H1 (cell line): Measurements from ENCODE around the gene TNC. TPM values are rescaled to one million over a fixed set of nuclear protein-coding genes. Genes with fewer than 3 reads are reported as not detected.

Source experiments
- CTCF ChIA-PET: fragments of 300-600 bp; sonication (Branson Sonifier 250); formaldehyde crosslinking; loops from one replicate; lab custom pipeline; 2021; ENCODE audit not compliant: partially characterized antibody; lab: Charles Lee
- POLR2A ChIA-PET: fragments of 300-600 bp; sonication (Branson Sonifier 250); formaldehyde crosslinking; loops from one replicate; lab custom pipeline; 2021; ENCODE audit warnings: inconsistent platforms; ENCODE audit not compliant: partially characterized antibody; lab: Charles Lee
- DNase-seq, 2 experiments: peaks; one replicate each; pipeline versions ENCODE4 v3.0.0 to v3.0.0-alpha.2; 2010 to 2022; ENCODE audit warnings: low spot score in 2 of 2, low read depth in 1 of 2, mixed read lengths in 1 of 2
- FAIRE-seq: peaks from 2 replicates; lab custom pipeline; 2011; peaks lifted over from hg19 to GRCh38; lab: Jason Lieb, UNC
- H2AFZ ChIP-seq: 2 replicates; pipeline ENCODE4 v1.8.1; 2012; ENCODE audit warnings: low read length, inconsistent platforms
- H2AK5ac ChIP-seq: 2 replicates; pipeline ENCODE4 v1.6.1; 2013; ENCODE audit warnings: low read depth, low read length
- H2BK120ac ChIP-seq: replicated peaks from 2 replicates; pipeline ENCODE3; 2013; ENCODE audit warnings: low read depth, low read length, inconsistent platforms
- H2BK12ac ChIP-seq: 2 replicates; pipeline ENCODE4 v1.6.1; 2013; ENCODE audit warnings: low read depth, low read length
- H2BK15ac ChIP-seq: 2 replicates; pipeline ENCODE4 v1.6.1; 2013; ENCODE audit warnings: low read length
- H2BK20ac ChIP-seq: 2 replicates; pipeline ENCODE4 v1.6.1; 2013; ENCODE audit warnings: low read length
- H2BK5ac ChIP-seq: 2 replicates; pipeline ENCODE4 v1.6.1; 2013; ENCODE audit warnings: low read depth, low read length
- H3K14ac ChIP-seq: 2 replicates; pipeline ENCODE4 v1.6.1; 2013; ENCODE audit warnings: inconsistent platforms; ENCODE audit not compliant: insufficient read length
- H3K18ac ChIP-seq: 2 replicates; pipeline ENCODE4 v1.6.1; 2013; ENCODE audit warnings: low read length; ENCODE audit errors: extremely low read depth
- H3K23ac ChIP-seq: 2 replicates; pipeline ENCODE4 v1.6.1; 2013; ENCODE audit warnings: inconsistent platforms; ENCODE audit not compliant: insufficient read length
- H3K23me2 ChIP-seq: 2 replicates; pipeline ENCODE4 v1.6.1; 2013; ENCODE audit warnings: low read depth, low read length
- H3K27ac ChIP-seq: 2 replicates; pipeline ENCODE4 v1.6.1; 2011; ENCODE audit warnings: low read depth, low read length, inconsistent platforms
- H3K27me3 ChIP-seq, 4 experiments: replicated peaks in 1 of 4; 1 replicate in 1 of 4; 2 replicates in 3 of 4; pipeline versions ENCODE4 v1.6.1 to v1.8.1; 2011 to 2013; ENCODE audit warnings: low read length in 3 of 4, mild to moderate bottlenecking in 3 of 4, inconsistent platforms in 2 of 4, mixed read lengths in 2 of 4, moderate library complexity in 1 of 4; ENCODE audit not compliant: control insufficient read depth in 3 of 4, insufficient read depth in 3 of 4; ENCODE audit errors: extremely low read depth in 1 of 4
- H3K36me3 ChIP-seq, 4 experiments: 2 replicates each; pipeline versions ENCODE4 v1.6.1 to v1.8.1; 2011 to 2013; ENCODE audit warnings: mild to moderate bottlenecking in 4 of 4, low read length in 3 of 4, moderate library complexity in 2 of 4, control low read depth in 1 of 4, inconsistent platforms in 1 of 4; ENCODE audit not compliant: insufficient read depth in 4 of 4, control insufficient read depth in 2 of 4
- H3K4ac ChIP-seq: replicated peaks from 2 replicates; pipeline ENCODE3; 2013; ENCODE audit warnings: low read length, low read depth, mixed read lengths, inconsistent platforms; ENCODE audit not compliant: insufficient read length
- H3K4me1 ChIP-seq, 4 experiments: replicated peaks in 1 of 4; 1 replicate in 1 of 4; 2 replicates in 3 of 4; pipeline versions ENCODE4 v1.6.1 to v1.8.1; 2011 to 2013; ENCODE audit warnings: low read length in 3 of 4, inconsistent platforms in 2 of 4, mixed read lengths in 1 of 4; ENCODE audit not compliant: insufficient read depth in 4 of 4, control insufficient read depth in 3 of 4
- H3K4me2 ChIP-seq, 2 experiments: 2 replicates each; pipeline versions ENCODE4 v1.6.1 to v1.8.1; 2011 to 2013; ENCODE audit warnings: low read depth in 2 of 2, low read length in 2 of 2, control low read depth in 1 of 2, inconsistent platforms in 1 of 2, mild to moderate bottlenecking in 1 of 2; ENCODE audit not compliant: insufficient read depth in 1 of 2
- H3K4me3 ChIP-seq, 4 experiments: fragments of 200-600, 300-600 bp in 1 of 4; sonication (generic), shearing (Covaris generic), sonication (Bioruptor Twin) in 1 of 4; 2 replicates each; pipeline versions ENCODE4 v1.5.1 to v1.8.1; 2011 to 2016; ENCODE audit warnings: low read length in 4 of 4, low read depth in 3 of 4, control low read depth in 2 of 4, inconsistent platforms in 2 of 4, mild to moderate bottlenecking in 2 of 4, mixed read lengths in 1 of 4, moderate library complexity in 1 of 4; ENCODE audit not compliant: insufficient read depth in 2 of 4; ENCODE audit errors: extremely low read depth in 1 of 4
- H3K56ac ChIP-seq: replicated peaks from 2 replicates; pipeline ENCODE3; 2013; ENCODE audit warnings: low read depth, mild to moderate bottlenecking, mixed read lengths, low read length, inconsistent platforms; ENCODE audit not compliant: insufficient read length
- H3K79me1 ChIP-seq: 2 replicates; pipeline ENCODE4 v1.6.1; 2013; ENCODE audit warnings: low read depth, low read length, control low read depth
- H3K79me2 ChIP-seq, 2 experiments: 2 replicates each; pipeline versions ENCODE4 v1.6.1 to v1.8.1; 2012 to 2013; ENCODE audit warnings: low read length in 2 of 2, mild to moderate bottlenecking in 2 of 2, inconsistent platforms in 1 of 2; ENCODE audit not compliant: insufficient read depth in 2 of 2, control insufficient read depth in 1 of 2
- H3K9ac ChIP-seq, 4 experiments: replicated peaks in 1 of 4; 1 replicate in 1 of 4; 2 replicates in 3 of 4; pipeline versions ENCODE4 v1.6.1 to v1.8.1; 2011 to 2013; ENCODE audit warnings: low read depth in 3 of 4, low read length in 3 of 4, control low read depth in 2 of 4, mild to moderate bottlenecking in 2 of 4, moderate library complexity in 2 of 4, inconsistent platforms in 1 of 4; ENCODE audit errors: extremely low read depth in 1 of 4
- H3K9me3 ChIP-seq, 2 experiments: 2 replicates each; pipeline versions ENCODE4 v1.6.1 to v1.8.1; 2012 to 2013; ENCODE audit warnings: mild to moderate bottlenecking in 2 of 2, moderate library complexity in 2 of 2, control low read depth in 1 of 2, inconsistent platforms in 1 of 2, low read depth in 1 of 2, low read length in 1 of 2, mixed read lengths in 1 of 2; ENCODE audit not compliant: insufficient read depth in 2 of 2
- H4K20me1 ChIP-seq, 2 experiments: replicated peaks in 1 of 2; 2 replicates each; pipeline versions ENCODE3 to v1.8.1; 2011 to 2013; ENCODE audit warnings: inconsistent platforms in 2 of 2, low read length in 2 of 2, mild to moderate bottlenecking in 1 of 2; ENCODE audit not compliant: insufficient read depth in 2 of 2, control insufficient read depth in 1 of 2
- H4K5ac ChIP-seq: 2 replicates; pipeline ENCODE4 v1.6.1; 2013; ENCODE audit warnings: low read length, low read depth, mixed read lengths, inconsistent platforms; ENCODE audit not compliant: insufficient read length
- H4K8ac ChIP-seq: 2 replicates; pipeline ENCODE4 v1.8.0; 2013; ENCODE audit warnings: mild to moderate bottlenecking, moderate library complexity, low read length, inconsistent platforms; ENCODE audit not compliant: insufficient read depth; ENCODE audit errors: extremely low read depth
- H4K91ac ChIP-seq: replicated peaks from 2 replicates; pipeline ENCODE3; 2013; ENCODE audit warnings: low read length, mixed read lengths, inconsistent platforms; ENCODE audit not compliant: insufficient read length
- ATF3 ChIP-seq: IDR thresholded peaks from 2 replicates; pipeline ENCODE4 v1.6.1; 2011; ENCODE audit warnings: low read depth, mild to moderate bottlenecking, low read length; ENCODE audit not compliant: insufficient read depth
- BRCA1 ChIP-seq: IDR thresholded peaks from 2 replicates; pipeline ENCODE4 v1.6.1; 2012; ENCODE audit warnings: low read depth, low read length, improper control_type of control experiment
- CEBPB ChIP-seq: IDR thresholded peaks from 2 replicates; pipeline ENCODE4 v1.6.1; 2012; ENCODE audit warnings: low read depth, low read length
- CTBP2 ChIP-seq: IDR thresholded peaks from 2 replicates; pipeline ENCODE4 v1.7.0; 2011; ENCODE audit warnings: borderline replicate concordance, mild to moderate bottlenecking, moderate library complexity, mixed read lengths, low read length; ENCODE audit not compliant: insufficient read depth, insufficient read length
- KDM5A ChIP-seq: fragments of 200-600 bp; IDR thresholded peaks from 2 replicates; pipeline ENCODE4 v1.7.1; 2012; ENCODE audit warnings: mild to moderate bottlenecking, low read length, inconsistent platforms, mixed read lengths
- POU5F1 ChIP-seq: IDR thresholded peaks from 2 replicates; pipeline ENCODE4 v1.6.1; 2011; ENCODE audit warnings: low read depth, mild to moderate bottlenecking, low read length, moderate library complexity
- RFX5 ChIP-seq: IDR thresholded peaks from 2 replicates; pipeline ENCODE4 v1.6.1; 2011; ENCODE audit warnings: low read depth, low read length, improper control_type of control experiment, borderline replicate concordance
- SIN3A ChIP-seq, 2 experiments: IDR thresholded peaks in 1 of 2; conservative IDR thresholded peaks in 1 of 2; 2 replicates each; pipeline ENCODE4 v1.6.1; 2011 to 2012; ENCODE audit warnings: low read length in 2 of 2, improper control_type of control experiment in 1 of 2, low read depth in 1 of 2, mild to moderate bottlenecking in 1 of 2
- SP2 ChIP-seq: IDR thresholded peaks from 2 replicates; pipeline ENCODE4 v1.6.1; 2012; ENCODE audit warnings: mild to moderate bottlenecking, low read length, inconsistent platforms
- SUZ12 ChIP-seq: fragments of 200-600 bp; sonication (generic); IDR thresholded peaks from 2 replicates; pipeline ENCODE4 v1.6.1; 2012; ENCODE audit warnings: mild to moderate bottlenecking, inconsistent platforms, low read length, moderate library complexity, mixed read lengths
- WGBS, 2 experiments: shearing (Covaris generic) in 1 of 2; methylation state at CpG; one replicate each; pipeline versions ENCODE4 v1.1.6 to v1.1.7; 2013 to 2015; ENCODE audit warnings: low lambda C conversion rate in 2 of 2, mixed read lengths in 2 of 2, inconsistent platforms in 1 of 2, low coverage in 1 of 2, missing lambda C conversion rate in 1 of 2; ENCODE audit not compliant: insufficient replicate concordance in 2 of 2, insufficient coverage in 1 of 2, insufficient read length in 1 of 2; ENCODE audit errors: extremely low coverage in 1 of 2, missing lambda C conversion rate in 1 of 2; 5-methylcytosine and 5-hydroxymethylcytosine counted together
- polyA plus RNA-seq, 7 experiments: library from polyadenylated mRNA; depleted of rRNA in 3 of 7; stranded (reverse) in 5 of 7; unstranded in 2 of 7; fragments of >200 nt in 5 of 7; fragments of 200-250 nt in 2 of 7; gene quantifications; 1 replicate in 5 of 7; 2 replicates in 1 of 7; 4 replicates in 1 of 7; pipeline versions ENCODE4 v1.2.1 to v1.2.3, GENCODE V29; 2011 to 2013; ENCODE audit warnings: missing spikeins in 2 of 7, mixed read lengths in 2 of 7
- total RNA-seq: library from RNA; stranded (reverse); fragmentation: NEBNext Ultra II Directional; extraction: Animal tissue kit (Norgen Biotek cat#: 25700); gene quantifications from 2 replicates; pipeline ENCODE4 v1.2.1, GENCODE V29; 2021
- TF ChIP-seq, protein P1 (sequence below): IDR thresholded peaks from 2 replicates; pipeline ENCODE4 v1.6.1; 2012; ENCODE audit warnings: low read length, inconsistent platforms

TNC gene
- total and polyA plus RNA-seq, 2 of the 8 experiments (the other 6 are each of a cell fraction or from before 2014, with no cell fraction given), result 6.2 to 11.4 TPM

- Histone ChIP-seq H3K9ac (no peak overlapping the region), H3K14ac (no peak overlapping the region), H3K27me3 (no peaks in the 10 kb centered on the region; a peak in 2 of 7 replicates), H3K27ac (no peak overlapping the region), H2BK120ac (no peak overlapping the region), H3K79me2 (no peaks in the 10 kb centered on the region), H4K91ac (no peak overlapping the region), H2AK5ac (no peak overlapping the region), H3K23me2 (no peaks in the 10 kb centered on the region), H3K36me3 (no peaks in the 10 kb centered on the region), H2BK12ac (no peak overlapping the region), H3K23ac (no peak overlapping the region), H4K5ac (no peak overlapping the region), H2BK15ac (no peak overlapping the region), H3K4me2 (no peak overlapping the region), H3K4me1 (no peaks in the 10 kb centered on the region), H2AFZ (no peak overlapping the region), H2BK5ac (no peak overlapping the region), H3K4ac (no peak overlapping the region), H3K79me1 (no peaks in the 10 kb centered on the region), H3K4me3 (no peak overlapping the region), H3K9me3 (peaks cover 4 to 6% of the 10 kb centered on the region in 2 experiments; a peak in 2 of 4 replicates), H2BK20ac (no peak overlapping the region), H3K56ac (no peak overlapping the region), H3K18ac (no peak overlapping the region), H4K20me1 (no peaks in the 10 kb centered on the region), H4K8ac (no peak overlapping the region)
- WGBS, 2 experiments, result 88% methylated on average over 4 of the region's 4 CpGs; no CpG with 5 or more reads in 1 of the 2 experiments
- ChIA-PET POLR2A (no interaction called here), CTCF (no interaction called here)
- FAIRE-seq, result no peak
- no peak for DNase-seq
- no peak for TF ChIP-seq SIN3A (conservative IDR thresholded peaks at IDR 0.05 in 1 of 2, IDR thresholded peaks at IDR 0.05 in 1 of 2; ENCODE audit: low read depth in 1 of 2, low read length in 2 of 2)
- TF ChIP-seq SUZ12, result no peak
- TF ChIP-seq, protein P1, sequence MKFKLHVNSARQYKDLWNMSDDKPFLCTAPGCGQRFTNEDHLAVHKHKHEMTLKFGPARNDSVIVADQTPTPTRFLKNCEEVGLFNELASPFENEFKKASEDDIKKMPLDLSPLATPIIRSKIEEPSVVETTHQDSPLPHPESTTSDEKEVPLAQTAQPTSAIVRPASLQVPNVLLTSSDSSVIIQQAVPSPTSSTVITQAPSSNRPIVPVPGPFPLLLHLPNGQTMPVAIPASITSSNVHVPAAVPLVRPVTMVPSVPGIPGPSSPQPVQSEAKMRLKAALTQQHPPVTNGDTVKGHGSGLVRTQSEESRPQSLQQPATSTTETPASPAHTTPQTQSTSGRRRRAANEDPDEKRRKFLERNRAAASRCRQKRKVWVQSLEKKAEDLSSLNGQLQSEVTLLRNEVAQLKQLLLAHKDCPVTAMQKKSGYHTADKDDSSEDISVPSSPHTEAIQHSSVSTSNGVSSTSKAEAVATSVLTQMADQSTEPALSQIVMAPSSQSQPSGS, result no peak
- no peak for TF ChIP-seq ATF3
- no peak for TF ChIP-seq CEBPB
- TF ChIP-seq SP2, result no peak
- no peak for TF ChIP-seq CTBP2
- no peak for TF ChIP-seq RFX5
- no peak for TF ChIP-seq BRCA1
- no peak for TF ChIP-seq KDM5A
- TF ChIP-seq POU5F1, result no peak
These were observed 9.3 kb upstream of the TNC start for GRCh38 chr9:115127191-115127817.
